WTC11 (cell line): Measurements from ENCODE around the gene OSCP1. TPM values are rescaled to one million over a fixed set of nuclear protein-coding genes. Genes with fewer than 3 reads are reported as not detected.

ENCODE experiments used
- ATAC-seq: fragments of 200-7000 bp; cut with Tn5 transposase; 2 replicates; pipeline ENCODE4 v1.10.0; 2021; ENCODE audit warnings: mild to moderate bottlenecking, moderate library complexity
- CTCF ChIA-PET: fragments of 300-600 bp; sonication (Branson Sonifier 250); formaldehyde crosslinking; loops from one replicate; lab custom pipeline; 2021; ENCODE audit warnings: antibody characterized with exemption; lab: Charles Lee
- POLR2A ChIA-PET: fragments of 350-600 bp; sonication (Branson Sonifier 250); formaldehyde crosslinking; loops from one replicate; lab custom pipeline; 2021; ENCODE audit warnings: antibody characterized with exemption; lab: Charles Lee
- DNase-seq: peaks from one replicate; pipeline ENCODE4 v3.0.0; 2021; ENCODE audit warnings: low spot score
- H3K27ac Mint-ChIP-seq: 2 replicates; pipeline ENCODE4 v1.8.0; 2021; ENCODE audit warnings: mixed read lengths
- H3K27me3 Mint-ChIP-seq: 2 replicates; pipeline ENCODE4 v1.8.0; 2021; ENCODE audit warnings: low read depth, mild to moderate bottlenecking, moderate library complexity, mixed read lengths
- H3K36me3 Mint-ChIP-seq: 2 replicates; pipeline ENCODE4 v1.8.0; 2021; ENCODE audit warnings: mixed read lengths
- H3K4me1 Mint-ChIP-seq: 2 replicates; pipeline ENCODE4 v1.8.0; 2022; ENCODE audit warnings: mixed read lengths
- H3K4me3 Mint-ChIP-seq: 2 replicates; pipeline ENCODE4 v1.8.0; 2021; ENCODE audit warnings: mild to moderate bottlenecking, moderate library complexity, mixed read lengths
- H3K9me3 Mint-ChIP-seq: 2 replicates; pipeline ENCODE4 v1.8.0; 2021; ENCODE audit warnings: mixed read lengths
- AFF4 ChIP-seq: sonication (generic); formaldehyde crosslinking; IDR thresholded peaks from 2 replicates; pipeline ENCODE4 v1.8.1; 2023; ENCODE audit warnings: mild to moderate bottlenecking, missing genetic modification reagents, borderline replicate concordance
- ATF1 ChIP-seq: sonication (generic); formaldehyde crosslinking; IDR thresholded peaks from 2 replicates; pipeline ENCODE4 v1.8.1; 2023; ENCODE audit warnings: mild to moderate bottlenecking, moderate library complexity, missing genetic modification reagents
- ATF3 ChIP-seq: sonication (generic); formaldehyde crosslinking; conservative IDR thresholded peaks from 2 replicates; pipeline ENCODE4 v1.8.1; 2022; ENCODE audit warnings: mild to moderate bottlenecking, missing genetic modification reagents
- ESRRA ChIP-seq: sonication (generic); formaldehyde crosslinking; IDR thresholded peaks from 2 replicates; pipeline ENCODE4 v1.8.1; 2022; ENCODE audit warnings: mild to moderate bottlenecking, missing genetic modification reagents, borderline replicate concordance
- FOXP1 ChIP-seq: sonication (generic); formaldehyde crosslinking; IDR thresholded peaks from 2 replicates; pipeline ENCODE4 v1.8.0; 2022; ENCODE audit warnings: missing genetic modification reagents, mild to moderate bottlenecking, moderate library complexity, borderline replicate concordance
- FOXP4 ChIP-seq: sonication (generic); formaldehyde crosslinking; IDR thresholded peaks from 2 replicates; pipeline ENCODE4 v1.8.0; 2022; ENCODE audit warnings: mild to moderate bottlenecking, missing genetic modification reagents
- GRHL2 ChIP-seq: fragments of 250-450 bp; sonication (Bioruptor Pico); IDR thresholded peaks from 2 replicates; pipeline ENCODE4 v1.8.0; 2022; ENCODE audit warnings: mild to moderate bottlenecking, moderate library complexity; ENCODE audit not compliant: insufficient replicate concordance, severe bottlenecking
- HMGXB4 ChIP-seq: sonication (generic); formaldehyde crosslinking; IDR thresholded peaks from 2 replicates; pipeline ENCODE4 v1.8.1; 2023; ENCODE audit warnings: mild to moderate bottlenecking, moderate library complexity, missing genetic modification reagents
- MLX ChIP-seq: sonication (generic); formaldehyde crosslinking; IDR thresholded peaks from 2 replicates; pipeline ENCODE4 v1.8.1; 2023; ENCODE audit warnings: mild to moderate bottlenecking, missing genetic modification reagents, moderate library complexity
- NFE2L1 ChIP-seq: sonication (generic); formaldehyde crosslinking; IDR thresholded peaks from 2 replicates; pipeline ENCODE4 v1.8.1; 2023; ENCODE audit warnings: missing genetic modification reagents
- NR3C1 ChIP-seq: sonication (generic); formaldehyde crosslinking; conservative IDR thresholded peaks from 2 replicates; pipeline ENCODE4 v1.8.1; 2023; ENCODE audit warnings: low read depth, mild to moderate bottlenecking, missing genetic modification reagents
- OVOL2 ChIP-seq: fragments of 250-450 bp; sonication (Bioruptor Pico); IDR thresholded peaks from 2 replicates; pipeline ENCODE4 v1.9.0; 2021; ENCODE audit warnings: mild to moderate bottlenecking, borderline replicate concordance
- SP1 ChIP-seq: sonication (generic); formaldehyde crosslinking; conservative IDR thresholded peaks from 2 replicates; pipeline ENCODE4 v1.8.1; 2022; ENCODE audit warnings: missing genetic modification reagents
- ZNF121 ChIP-seq: sonication (generic); formaldehyde crosslinking; IDR thresholded peaks from 2 replicates; pipeline ENCODE4 v1.8.0; 2023; ENCODE audit warnings: missing genetic modification reagents
- ZNF232 ChIP-seq: sonication (generic); formaldehyde crosslinking; IDR thresholded peaks from 2 replicates; pipeline ENCODE4 v1.8.0; 2022; ENCODE audit warnings: mild to moderate bottlenecking, missing genetic modification reagents
- ZNF317 ChIP-seq: sonication (generic); formaldehyde crosslinking; IDR thresholded peaks from 2 replicates; pipeline ENCODE4 v1.8.1; 2023; ENCODE audit warnings: low read depth, mild to moderate bottlenecking, moderate library complexity, missing genetic modification reagents, borderline replicate concordance
- ZNF532 ChIP-seq: fragments of 250-450 bp; sonication (Bioruptor Pico); IDR thresholded peaks from 2 replicates; pipeline ENCODE4 v1.9.0; 2021; ENCODE audit warnings: mild to moderate bottlenecking, borderline replicate concordance
- total RNA-seq: library from RNA; stranded (reverse); gene quantifications from 3 replicates; pipeline ENCODE4 v1.2.3, GENCODE V29; 2021

The OSCP1 gene
- total RNA-seq, 1 experiment from 2014 or later: 1.7 TPM

- H3K27me3 Mint-ChIP-seq: no peaks in the 10 kb centered on the region; the same call in 1 of the 2 replicates
- no peak for DNase-seq
- H3K4me3 Mint-ChIP-seq: peak overlapping the region; percentile 91
- H3K9me3 Mint-ChIP-seq: no peaks in the 10 kb centered on the region
- TF ChIP-seq NFE2L1 (CRISPR knock-in tag): no peak
- TF ChIP-seq FOXP1 (CRISPR knock-in tag): 0 out of 2 replicates have a peak, but pooled peaks have one; percentile 62
- no peak for TF ChIP-seq OVOL2 (CRISPR knock-in tag)
- no peak for TF ChIP-seq ATF3 (CRISPR knock-in tag)
- 0 out of 2 replicates have a peak, but pooled peaks have one; percentile 10 for TF ChIP-seq ZNF121 (CRISPR knock-in tag)
- TF ChIP-seq, all 79 proteins: peak for 2
- Mint-ChIP-seq H3K27ac (peak overlapping the region; percentile 69), H3K36me3 (no peaks in the 10 kb centered on the region), H3K4me1 (peaks cover 24% of the 10 kb centered on the region)
- ChIA-PET POLR2A (interaction anchor here (0.6 to 6.5 kb wide), 13 partner anchors 12 to 252 kb away, joined by 3 to 172 read pairs (median 6); partner anchors contain the start of genes EVA1B, MRPS15, SH3D21 and STK40), CTCF (interaction anchor here (0.6 to 5.5 kb wide), 14 partner anchors 11 to 881 kb away, joined by 3 to 37 read pairs (median 4); partner anchors contain the start of genes SH3D21 and TRAPPC3)
- ATAC-seq: peak; percentile 5; the same call in 1 of the 2 replicates
These were observed 49.8 kb downstream of the OSCP1 start for GRCh38 chr1:36400514-36400824.

- DNase-seq: no peak
- no peaks in the 10 kb centered on the region; the same call in 1 of the 2 replicates for H3K27me3 Mint-ChIP-seq
- CTCF ChIA-PET: interaction anchor here (0.6 to 5.5 kb wide), 6 partner anchors 19 to 249 kb away, joined by 3 to 37 read pairs (median 6); partner anchors contain the start of gene TRAPPC3
- ATAC-seq: no peak
- peak overlapping the region; percentile 89 for H3K4me3 Mint-ChIP-seq
- TF ChIP-seq ATF1 (CRISPR knock-in tag): no peak
- no peak for TF ChIP-seq ZNF317
- TF ChIP-seq ZNF232 (CRISPR knock-in tag): no peak
- TF ChIP-seq FOXP4 (CRISPR knock-in tag): no peak
- no peak for TF ChIP-seq GRHL2
- no peak for TF ChIP-seq NR3C1
- TF ChIP-seq SP1 (CRISPR knock-in tag): no peak
- no peak for TF ChIP-seq HMGXB4 (CRISPR knock-in tag)
- TF ChIP-seq MLX (CRISPR knock-in tag): no peak
- TF ChIP-seq ZNF532 (CRISPR knock-in tag): no peak
- no peak for TF ChIP-seq AFF4 (CRISPR knock-in tag)
- no peak for TF ChIP-seq ESRRA
- no peaks in the 10 kb centered on the region; the same call in 1 of the 2 replicates for H3K36me3 Mint-ChIP-seq
- POLR2A ChIA-PET: interaction anchor here (0.6 to 6.5 kb wide), 4 partner anchors 12 to 332 kb away, joined by 3 to 172 read pairs (median 4); partner anchors contain the start of gene STK40
- H3K9me3 Mint-ChIP-seq: no peaks in the 10 kb centered on the region
- H3K27ac Mint-ChIP-seq: peak overlapping the region; percentile 98; the same call in 1 of the 2 replicates
- H3K4me1 Mint-ChIP-seq: peaks cover 24% of the 10 kb centered on the region
These were observed 51.8 kb downstream of the OSCP1 start for GRCh38 chr1:36398370-36398977.
